Liver (tissue), 9 donors: ENCODE results near the gene AOPEP. TPM values are rescaled to one million over a fixed set of nuclear protein-coding genes. Genes with fewer than 3 reads are reported as not detected.

Experiments
- DNase-seq: peaks from one replicate; pipeline ENCODE4 v3.0.0-alpha.2; 2017; ENCODE audit warnings: low spot score
- H3K27ac ChIP-seq, 2 donors: one replicate each; pipeline ENCODE4 v1.7.0; 2013; ENCODE audit warnings: inconsistent platforms in 2 of 2, low read length in 2 of 2, control low read depth in 1 of 2, low read depth in 1 of 2, mild to moderate bottlenecking in 1 of 2
- H3K27me3 ChIP-seq, 4 donors: one replicate each; pipeline versions ENCODE4 v1.6.1 to v1.7.0; 2013; ENCODE audit warnings: low read length in 3 of 4, inconsistent platforms in 1 of 4, mild to moderate bottlenecking in 1 of 4, moderate library complexity in 1 of 4; ENCODE audit not compliant: control insufficient read depth in 4 of 4, insufficient read depth in 4 of 4
- H3K36me3 ChIP-seq, 4 donors: one replicate each; pipeline versions ENCODE4 v1.6.1 to v1.7.0; 2013; ENCODE audit warnings: low read length in 3 of 4, mild to moderate bottlenecking in 3 of 4, low read depth in 1 of 4, moderate library complexity in 1 of 4; ENCODE audit not compliant: control insufficient read depth in 4 of 4, insufficient read depth in 3 of 4
- H3K4me1 ChIP-seq, 4 donors: one replicate each; pipeline versions ENCODE4 v1.6.1 to v1.7.0; 2013; ENCODE audit warnings: low read length in 3 of 4, mild to moderate bottlenecking in 3 of 4, moderate library complexity in 1 of 4; ENCODE audit not compliant: control insufficient read depth in 4 of 4, insufficient read depth in 4 of 4
- H3K4me3 ChIP-seq, 3 donors: one replicate each; pipeline versions ENCODE4 v1.6.1 to v1.7.0; 2013; ENCODE audit warnings: low read length in 3 of 3, control low read depth in 1 of 3, low read depth in 1 of 3, mild to moderate bottlenecking in 1 of 3
- H3K9ac ChIP-seq, 2 donors: one replicate each; pipeline ENCODE4 v1.7.0; 2013; ENCODE audit warnings: low read length in 2 of 2, mild to moderate bottlenecking in 2 of 2, moderate library complexity in 2 of 2, control low read depth in 1 of 2, low read depth in 1 of 2
- H3K9me3 ChIP-seq, 4 donors: one replicate each; pipeline versions ENCODE4 v1.6.1 to v1.7.0; 2013; ENCODE audit warnings: low read length in 3 of 4; ENCODE audit not compliant: control insufficient read depth in 4 of 4
- CTCF ChIP-seq: fragments of 150-350 bp; IDR thresholded peaks from 2 replicates; pipeline ENCODE4 v1.5.1; 2017; ENCODE audit warnings: improper control_type of control experiment, low read depth, low read length; ENCODE audit not compliant: missing input control
- FOXA2 ChIP-seq: IDR thresholded peaks from 2 replicates; pipeline ENCODE4 v1.6.1; 2016; ENCODE audit warnings: antibody characterized with exemption
- HNF4A ChIP-seq, 2 donors: conservative IDR thresholded peaks; 2 replicates each; pipeline ENCODE4 v1.6.1; 2016; ENCODE audit warnings: antibody characterized with exemption in 2 of 2, mild to moderate bottlenecking in 2 of 2
- HNF4G ChIP-seq: IDR thresholded peaks from 2 replicates; pipeline ENCODE4 v1.6.1; 2016; ENCODE audit warnings: antibody characterized with exemption
- NR2F2 ChIP-seq: IDR thresholded peaks from 2 replicates; pipeline ENCODE4 v1.6.1; 2016; ENCODE audit warnings: antibody characterized with exemption
- RAD21 ChIP-seq, 2 donors: IDR thresholded peaks; 2 replicates each; pipeline ENCODE4 v1.6.1; 2016; ENCODE audit warnings: antibody characterized with exemption in 2 of 2, mild to moderate bottlenecking in 2 of 2
- REST ChIP-seq: IDR thresholded peaks from 2 replicates; pipeline ENCODE4 v1.6.1; 2016; ENCODE audit warnings: antibody characterized with exemption, mild to moderate bottlenecking
- RXRA ChIP-seq, 2 donors: IDR thresholded peaks; 2 replicates each; pipeline ENCODE4 v1.6.1; 2017 to 2018; ENCODE audit warnings: antibody characterized with exemption in 2 of 2, mild to moderate bottlenecking in 1 of 2
- YY1 ChIP-seq: IDR thresholded peaks from 2 replicates; pipeline ENCODE4 v1.6.1; 2016; ENCODE audit warnings: antibody characterized with exemption, mild to moderate bottlenecking
- ZBTB33 ChIP-seq: IDR thresholded peaks from 2 replicates; pipeline ENCODE4 v1.6.1; 2016; ENCODE audit warnings: antibody characterized with exemption
- WGBS: extraction: QIAGEN DNeasy Blood & Tissue Kit; methylation state at CpG from one replicate; pipeline ENCODE4 v1.1.7; 2013; 5-methylcytosine and 5-hydroxymethylcytosine counted together
- polyA plus RNA-seq, 2 donors: library from polyadenylated mRNA; stranded (reverse) in 1 of 2; unstranded in 1 of 2; fragments of 200-250 nt in 1 of 2; fragments of >200 nt in 1 of 2; fragmentation: Nextera tagmentation in 1 of 2; extraction: Ambion mirVana in 1 of 2; gene quantifications; one replicate each; pipeline versions ENCODE4 v1.2.1 to v1.2.3, GENCODE V29; 2013 to 2015
- total RNA-seq, 2 donors: library from RNA; depleted of rRNA; stranded (reverse); fragments of >200 nt; gene quantifications; one replicate each; pipeline ENCODE4 v1.2.3, GENCODE V29; 2014
- TF ChIP-seq, protein P1 (sequence below): IDR thresholded peaks from 2 replicates; pipeline ENCODE4 v1.6.1; 2016; ENCODE audit warnings: antibody characterized with exemption
- TF ChIP-seq, protein P2 (sequence below): IDR thresholded peaks from 2 replicates; pipeline ENCODE4 v1.6.1; 2016; ENCODE audit warnings: antibody characterized with exemption
- donor health status: healthy.
- donor health status: healthy.
- donor health status: healthy.
- donor health status: healthy.
- donor health status: healthy.

Gene AOPEP
- total and polyA plus RNA-seq, 4 donors = 22.2 to 77.1 (median 34.8) TPM

DNA sequence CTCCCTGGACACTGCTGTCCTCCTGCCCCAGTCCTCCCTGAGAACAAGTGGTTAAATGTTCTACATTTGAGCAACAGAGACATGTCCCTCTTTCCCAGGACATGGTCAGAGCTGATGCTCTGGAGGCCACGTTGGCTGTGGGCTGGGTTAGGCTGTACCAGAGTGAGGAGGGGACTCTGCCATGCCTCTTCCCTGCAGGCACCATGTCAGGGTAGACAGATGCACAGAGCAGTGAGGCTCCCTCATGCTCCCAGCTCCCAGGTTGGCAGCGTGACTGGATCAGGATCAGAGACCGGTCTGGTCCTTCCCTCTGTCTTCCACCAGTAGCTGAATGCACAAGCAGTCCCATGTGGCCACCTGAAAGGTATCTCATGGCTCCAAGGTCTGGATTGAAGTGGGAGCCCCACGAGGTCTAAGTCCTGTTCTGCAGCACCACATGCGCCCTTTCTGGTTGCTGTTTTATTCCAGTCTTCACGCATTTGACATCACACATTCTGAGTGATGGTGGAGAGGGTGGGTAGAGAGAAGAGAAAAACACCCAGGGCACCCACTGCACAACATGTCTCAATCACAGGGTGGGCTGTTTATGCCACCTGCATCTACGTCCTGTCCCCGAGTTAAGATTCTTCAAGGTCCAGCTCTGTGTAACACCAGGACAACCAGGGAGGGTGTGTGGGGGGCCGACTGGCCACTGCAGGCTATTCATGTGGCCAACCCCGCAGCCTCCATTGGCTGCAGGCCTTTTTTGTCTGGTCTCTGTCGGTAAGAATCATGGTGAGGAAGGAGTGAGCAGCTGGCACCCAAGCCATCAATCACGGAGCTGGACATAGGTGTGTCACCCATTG is 386.2 kb downstream of the AOPEP start:
- Histone ChIP-seq H3K36me3 (peaks cover 10 to 54% (median 29%) of the 10 kb centered on the region in 4 donors), H3K27me3 (no peaks in the 10 kb centered on the region), H3K4me1 (no peaks in the 10 kb centered on the region), H3K27ac (no peak overlapping the region), H3K9ac (no peak overlapping the region), H3K4me3 (no peak overlapping the region), H3K9me3 (no peaks in the 10 kb centered on the region)
- WGBS = 95% methylated on average over 12 of the region's 12 CpGs
- DNase-seq = no peak
- no peak for TF ChIP-seq RAD21 (IDR thresholded peaks at IDR 0.05)
- TF ChIP-seq YY1 = no peak
- no peak for TF ChIP-seq HNF4A (conservative IDR thresholded peaks at IDR 0.05)
- no peak for TF ChIP-seq HNF4G

DNA sequence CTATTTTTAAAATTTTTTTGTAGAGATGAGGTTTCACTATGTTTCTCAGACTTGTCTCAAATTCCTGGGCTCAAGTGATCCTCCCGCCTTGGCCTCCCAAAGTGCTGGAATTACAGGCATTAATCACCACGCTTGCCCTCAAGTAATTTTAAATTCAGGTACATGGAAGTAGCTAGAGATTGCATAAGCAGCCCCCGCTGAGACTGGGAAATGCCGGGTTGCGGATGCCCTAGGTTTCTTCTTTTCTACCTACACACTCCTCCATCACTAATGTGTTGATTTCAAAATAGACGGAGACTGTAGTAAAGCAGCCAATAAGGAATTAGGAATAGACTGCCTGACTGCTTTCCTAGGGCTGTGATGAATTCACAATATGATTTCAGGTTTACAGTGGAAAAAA is 388.6 kb downstream of the AOPEP start:
- Histone ChIP-seq H3K36me3 (peaks cover 7 to 41% (median 28%) of the 10 kb centered on the region in 4 donors), H3K4me1 (no peaks in the 10 kb centered on the region), H3K27ac (no peak overlapping the region), H3K27me3 (no peaks in the 10 kb centered on the region), H3K4me3 (no peak overlapping the region), H3K9ac (no peak overlapping the region), H3K9me3 (no peaks in the 10 kb centered on the region)
- DNase-seq = no peak
- no peak for TF ChIP-seq ZBTB33
- TF ChIP-seq RXRA (IDR thresholded peaks at IDR 0.05) = no peak
- TF ChIP-seq, protein P1, sequence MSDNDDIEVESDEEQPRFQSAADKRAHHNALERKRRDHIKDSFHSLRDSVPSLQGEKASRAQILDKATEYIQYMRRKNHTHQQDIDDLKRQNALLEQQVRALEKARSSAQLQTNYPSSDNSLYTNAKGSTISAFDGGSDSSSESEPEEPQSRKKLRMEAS = no peak
- no peak for TF ChIP-seq YY1
- TF ChIP-seq CTCF = no peak
- no peak for TF ChIP-seq NR2F2
- 97% methylated on average over 6 of the region's 6 CpGs for WGBS

- Histone ChIP-seq H3K27me3 (no peaks in the 10 kb centered on the region), H3K9ac (no peak overlapping the region), H3K4me3 (no peak overlapping the region), H3K9me3 (no peaks in the 10 kb centered on the region), H3K4me1 (no peaks in the 10 kb centered on the region), H3K27ac (no peak overlapping the region), H3K36me3 (peaks cover 4 to 32% (median 25%) of the 10 kb centered on the region in 4 donors)
- DNase-seq = no peak
- 88% methylated on average over 11 of the region's 11 CpGs for WGBS
- TF ChIP-seq, protein P2, sequence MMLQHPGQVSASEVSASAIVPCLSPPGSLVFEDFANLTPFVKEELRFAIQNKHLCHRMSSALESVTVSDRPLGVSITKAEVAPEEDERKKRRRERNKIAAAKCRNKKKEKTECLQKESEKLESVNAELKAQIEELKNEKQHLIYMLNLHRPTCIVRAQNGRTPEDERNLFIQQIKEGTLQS = no peak
- peak in 1 of 2 donors; percentile 35 for TF ChIP-seq RAD21 (IDR thresholded peaks at IDR 0.05)
- no peak for TF ChIP-seq FOXA2
- no peak for TF ChIP-seq REST
These were observed 389.7 kb downstream of the AOPEP start for GRCh38 chr9:95116002-95116807.
